Fibroblast of lung (primary cell): ENCODE data around the gene MAGI2.

Source experiments
- CTCF ChIP-seq, 2 donors: IDR thresholded peaks in 1 of 2; conservative IDR thresholded peaks in 1 of 2; 1 replicate in 1 of 2; 2 replicates in 1 of 2; pipeline ENCODE4 v1.5.1; 2011 to 2012; ENCODE audit warnings: low read length in 2 of 2, control low read depth in 1 of 2, inconsistent platforms in 1 of 2, low read depth in 1 of 2, mild to moderate bottlenecking in 1 of 2
- EZH2 ChIP-seq: IDR thresholded peaks from 2 replicates; pipeline ENCODE4 v1.5.1; 2012; ENCODE audit warnings: low read length, control low read depth, mild to moderate bottlenecking; ENCODE audit errors: missing control alignments

- TF ChIP-seq CTCF (conservative IDR thresholded peaks at IDR 0.05 in 1 of 2, IDR thresholded peaks at IDR 0.05 in 1 of 2; ENCODE audit: low read depth in 1 of 2, low read length in 2 of 2) (no peak), EZH2 (no peak)
These were observed 113.3 kb downstream of the MAGI2 start for GRCh38 chr7:79340212-79340611.
